Neural cell (in vitro differentiated cells): ENCODE measurements around the gene PRKAR1B.

Source experiments
- CTCF ChIP-seq: fragments of 450-650 bp; IDR thresholded peaks from 2 replicates; pipeline ENCODE4 v1.5.1; 2014; ENCODE audit warnings: antibody characterized with exemption, mild to moderate bottlenecking, moderate library complexity; ENCODE audit not compliant: poor library complexity, severe bottlenecking
- POLR2AphosphoS5 ChIP-seq: IDR thresholded peaks from 2 replicates; pipeline ENCODE4 v1.6.1; 2012
- TAF1 ChIP-seq: IDR thresholded peaks from 2 replicates; pipeline ENCODE4 v1.6.1; 2012; ENCODE audit warnings: low read depth

DNA sequence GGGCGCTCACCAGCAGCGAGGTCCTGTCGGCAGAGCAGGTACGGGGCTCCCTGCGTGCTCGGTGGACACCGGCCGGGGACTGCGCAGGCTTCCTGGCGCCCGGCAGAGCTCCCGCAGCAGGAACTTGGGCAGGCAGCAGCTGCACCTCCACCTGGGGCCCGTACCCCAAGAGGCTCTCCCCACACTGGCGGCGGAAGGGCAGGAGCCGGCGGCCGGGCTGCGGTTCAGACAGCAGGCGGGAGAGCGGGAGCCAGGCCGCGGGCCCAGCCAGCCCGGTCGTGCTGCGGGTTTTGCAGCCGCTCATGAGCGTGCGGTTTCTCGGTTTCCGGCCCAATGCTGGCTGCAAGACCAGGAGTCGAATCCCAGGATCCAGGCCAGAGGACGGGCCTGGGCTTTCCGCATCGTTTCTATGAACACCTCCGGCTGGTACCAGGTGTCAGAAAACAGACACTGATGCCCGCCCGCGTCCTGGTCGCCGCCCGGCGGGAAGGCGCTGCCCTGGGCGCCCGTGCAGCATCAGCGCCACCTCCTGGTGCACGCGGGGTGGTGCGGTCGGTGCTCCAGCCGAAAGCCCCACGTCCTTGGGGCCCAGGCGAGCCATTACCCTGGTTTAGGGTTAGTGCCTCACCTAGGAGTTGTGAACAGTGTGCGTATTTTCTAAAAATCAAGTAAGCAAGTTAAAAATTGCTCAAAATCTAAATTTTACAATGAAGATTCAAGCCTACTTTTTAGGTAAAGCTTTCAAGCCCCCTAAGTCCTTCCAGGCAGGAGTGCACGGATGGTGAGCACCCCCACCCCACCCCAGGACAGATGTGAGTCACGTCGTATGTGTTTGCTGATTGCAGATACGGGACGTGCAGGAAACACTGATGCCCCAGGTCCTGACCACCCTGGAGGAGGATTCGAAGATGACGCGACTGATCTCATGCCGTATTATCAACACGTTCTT is 47.4 kb upstream of the PRKAR1B start:
- peak; percentile 88 for TF ChIP-seq CTCF
- TF ChIP-seq TAF1, result no peak
- TF ChIP-seq POLR2AphosphoS5, result no peak
